HG02973 (cell line): ENCODE measurements around the gene RAB8A.

Source experiments
- ATAC-seq: cut with Tn5 transposase; IDR thresholded peaks from one replicate; pipeline ENCODE4 v1.9.1; 2021; ENCODE audit warnings: moderate library complexity; ENCODE audit not compliant: unreplicated experiment

Gene RAB8A

GRCh38 chr19:16139752-16140151 lies 28.1 kb downstream of the RAB8A start:
- ATAC-seq, result no peak

- ATAC-seq, result no peak
Measured at GRCh38 chr19:16141043-16141442, 29.4 kb downstream of the RAB8A start.

- ATAC-seq, result no peak
Measured at GRCh38 chr19:16142032-16142580, 30.4 kb downstream of the RAB8A start.

GRCh38 chr19:16143399-16144215 lies 31.9 kb downstream of the RAB8A start, which contains the start of gene HSH2D:
Gene HSH2D, plus strand, starts transcription at chr19:16143685. Its CDS starts 5,066 bp downstream, at chr19:16148751.
- peak; percentile 60 for ATAC-seq

- no peak for ATAC-seq
Measured at GRCh38 chr19:16144216-16144581, 32.5 kb downstream of the RAB8A start.

DNA sequence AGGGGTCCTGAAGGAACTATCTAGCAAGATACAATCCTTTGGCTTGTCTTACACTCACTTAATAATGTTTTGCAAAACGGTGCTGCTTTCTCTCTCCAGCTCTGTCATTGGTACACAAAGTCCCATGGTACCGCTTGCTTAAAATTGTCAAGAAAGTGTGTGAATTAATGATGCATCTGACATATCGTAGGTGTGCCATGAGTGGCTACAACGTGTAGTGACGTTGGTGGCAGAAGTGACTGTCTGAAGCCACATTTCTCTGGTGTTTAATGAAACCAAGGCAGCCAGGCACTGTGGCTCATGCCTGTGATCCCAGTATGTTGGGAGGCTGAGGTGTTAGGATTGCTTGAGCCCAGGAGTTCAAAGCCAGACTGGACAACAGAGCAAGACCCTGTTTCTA lies 34.4 kb downstream of the RAB8A start:
- no peak for ATAC-seq

DNA sequence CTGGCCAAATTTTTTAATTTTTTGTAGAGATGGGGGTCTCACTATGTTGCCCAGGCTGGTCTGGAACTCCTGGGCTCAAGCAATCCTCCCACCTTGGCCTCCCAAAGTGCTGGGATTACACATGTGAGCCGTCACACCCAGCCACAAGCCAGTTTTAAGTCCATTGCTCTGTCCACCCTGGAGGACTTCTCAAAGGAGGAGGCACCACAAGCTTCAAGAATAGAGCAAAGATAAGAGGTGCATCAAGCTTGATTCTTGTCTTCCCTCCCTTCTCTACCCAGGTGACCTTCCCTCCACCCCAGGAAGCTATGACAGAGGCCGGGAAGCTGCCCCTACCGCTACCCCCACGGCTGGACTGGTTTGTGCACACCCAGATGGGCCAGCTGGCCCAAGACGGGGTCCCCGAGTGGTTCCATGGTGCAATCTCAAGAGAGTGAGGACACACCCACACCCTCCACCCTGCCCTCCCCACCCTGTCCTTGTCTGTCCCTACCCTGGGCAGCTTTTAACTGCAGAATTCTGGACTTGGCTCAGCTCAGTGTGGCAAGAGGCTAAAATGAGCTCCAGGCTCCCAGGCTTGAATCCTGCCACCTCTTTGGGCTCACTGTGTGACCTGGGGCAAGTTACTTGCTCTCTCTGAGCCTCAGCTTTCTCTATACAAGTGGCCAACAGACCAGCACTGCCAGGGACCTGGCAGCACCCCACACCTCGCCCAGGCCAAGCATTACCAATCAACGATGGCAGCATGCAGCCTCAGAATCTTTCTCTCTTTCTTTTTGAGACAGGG lies 36.9 kb downstream of the RAB8A start:
- ATAC-seq, result no peak

- ATAC-seq, result no peak
Measured at GRCh38 chr19:16153582-16154336, 42.1 kb downstream of the RAB8A start.

- ATAC-seq, result no peak
Measured at GRCh38 chr19:16154557-16154956, 42.9 kb downstream of the RAB8A start.

DNA sequence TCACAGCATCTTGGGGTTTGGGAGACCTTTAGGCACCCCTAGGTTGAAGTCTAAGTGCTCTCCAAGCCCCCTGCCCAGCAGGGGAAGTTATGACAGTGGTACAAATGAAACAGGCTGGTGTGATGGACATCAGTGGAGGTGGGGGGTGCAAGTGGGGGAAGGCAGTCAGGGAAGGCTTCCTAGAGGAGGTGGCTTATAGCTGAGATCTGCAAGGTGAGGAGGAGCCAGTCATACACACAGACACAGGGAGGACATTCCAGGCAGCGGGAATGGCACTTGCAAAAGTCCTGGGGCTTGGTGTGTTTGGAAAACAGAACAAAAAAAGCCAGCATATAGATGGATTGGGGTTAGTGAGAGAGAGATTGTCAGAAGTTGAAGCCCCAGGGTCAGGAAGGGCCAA lies 43.4 kb downstream of the RAB8A start:
- no peak for ATAC-seq

DNA sequence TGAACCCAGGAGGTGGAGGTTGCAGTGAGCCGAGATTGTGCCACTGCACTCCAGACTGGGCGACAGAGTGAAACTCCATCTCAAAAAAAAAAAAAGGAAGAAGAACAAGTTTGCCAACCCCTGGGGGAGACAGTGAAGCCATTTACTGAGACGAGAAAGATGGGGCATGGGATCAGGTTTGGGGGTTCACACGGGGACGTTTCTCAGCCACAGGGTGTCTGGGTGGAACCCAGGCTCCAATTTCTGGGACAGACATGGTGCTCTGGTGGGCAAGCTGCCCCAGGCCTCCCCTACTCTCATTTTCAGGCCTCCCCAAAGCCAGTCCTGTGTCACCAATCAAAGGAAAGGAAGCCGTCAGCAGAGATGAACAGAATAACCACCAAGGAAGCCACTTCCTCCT lies 45.2 kb downstream of the RAB8A start:
- ATAC-seq, result no peak

DNA sequence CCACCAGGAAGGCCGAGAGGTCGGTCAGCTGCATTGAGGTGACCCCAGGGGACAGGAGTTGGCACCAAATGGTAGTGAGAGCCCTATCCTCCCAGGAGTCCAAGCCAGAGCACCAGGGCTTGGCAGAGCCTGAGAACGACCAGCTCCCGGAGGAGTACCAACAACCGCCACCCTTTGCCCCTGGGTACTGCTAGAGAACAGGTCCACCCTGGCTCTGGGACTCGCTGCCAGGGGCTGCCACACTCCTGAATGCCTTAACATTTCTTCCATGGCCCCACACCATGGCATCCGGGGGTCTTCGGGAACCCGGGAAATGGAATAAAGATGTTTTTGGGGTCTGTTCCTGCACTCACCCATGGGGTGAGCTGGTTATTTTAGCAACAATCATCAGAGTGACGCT lies 45.9 kb downstream of the RAB8A start:
- no peak for ATAC-seq

DNA sequence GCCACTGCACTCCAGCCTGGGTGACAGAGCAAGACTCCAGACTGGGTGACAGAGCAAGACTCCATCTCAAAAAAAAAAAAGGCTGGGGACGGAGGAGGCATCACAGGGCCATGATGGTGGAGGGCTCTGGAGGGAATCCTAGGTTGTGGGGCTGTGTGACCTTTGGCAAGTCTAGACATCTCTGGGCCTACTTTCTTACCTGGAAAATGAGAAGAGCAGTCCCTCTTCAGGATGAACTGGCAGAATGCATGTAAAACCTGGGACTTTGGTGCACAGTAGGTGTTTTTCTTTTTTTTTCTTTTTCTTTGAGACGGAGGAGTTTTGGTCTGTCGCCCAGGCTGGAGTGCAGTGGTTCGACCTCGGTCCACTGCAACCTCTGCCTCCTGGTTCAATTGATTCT lies 48.0 kb downstream of the RAB8A start:
- ATAC-seq, result no peak

- no peak for ATAC-seq
Measured at GRCh38 chr19:16160445-16160942, 48.8 kb downstream of the RAB8A start.

DNA sequence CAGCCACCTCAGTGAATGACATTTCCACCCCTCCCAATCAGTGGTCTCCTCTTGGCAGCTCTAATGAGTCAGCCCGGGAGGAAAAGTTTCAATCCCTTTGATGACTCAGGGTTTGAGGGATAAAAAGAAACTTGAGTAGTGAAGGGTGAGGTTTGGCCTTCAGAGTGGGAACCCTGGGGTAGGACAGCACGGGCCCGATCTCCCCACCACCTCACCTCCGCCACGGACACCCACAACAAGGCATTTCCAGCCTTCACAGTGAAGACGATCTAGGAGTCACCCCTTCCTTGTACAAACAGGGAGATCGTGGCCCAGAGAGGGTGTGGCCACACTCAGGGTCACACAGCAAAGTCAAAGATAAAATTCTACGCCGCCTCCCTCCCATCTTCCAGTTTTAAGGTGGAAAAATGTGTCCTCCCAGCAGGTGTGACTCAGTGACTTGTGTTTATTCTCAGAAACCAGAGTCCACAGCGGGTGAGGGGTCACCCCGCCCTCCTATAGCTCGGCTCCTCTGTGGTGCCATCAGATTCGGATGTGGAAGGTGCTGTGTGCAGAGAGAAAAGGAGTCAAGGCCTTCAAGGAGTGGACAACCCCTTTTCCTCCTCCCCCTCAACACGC lies 49.4 kb downstream of the RAB8A start:
- ATAC-seq, result no peak

DNA sequence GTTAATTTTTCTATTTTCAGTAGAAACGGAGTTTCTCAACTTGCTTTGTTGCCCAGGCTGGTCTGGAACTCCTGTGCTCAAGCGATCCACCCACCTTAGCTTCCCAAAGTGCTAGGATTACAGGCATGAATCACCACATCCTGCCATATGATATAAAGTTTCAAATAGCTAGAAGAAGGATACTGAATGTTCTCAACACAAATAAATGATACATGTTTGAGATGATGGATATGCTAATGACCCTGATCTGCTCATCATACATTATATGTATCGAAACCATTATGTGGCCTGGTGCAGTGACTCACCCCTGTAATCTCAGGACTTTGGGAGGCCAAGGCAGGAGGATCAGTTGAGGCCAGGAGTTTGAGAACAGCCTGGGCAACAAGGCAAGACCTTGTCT lies 50.2 kb downstream of the RAB8A start:
- ATAC-seq, result no peak

DNA sequence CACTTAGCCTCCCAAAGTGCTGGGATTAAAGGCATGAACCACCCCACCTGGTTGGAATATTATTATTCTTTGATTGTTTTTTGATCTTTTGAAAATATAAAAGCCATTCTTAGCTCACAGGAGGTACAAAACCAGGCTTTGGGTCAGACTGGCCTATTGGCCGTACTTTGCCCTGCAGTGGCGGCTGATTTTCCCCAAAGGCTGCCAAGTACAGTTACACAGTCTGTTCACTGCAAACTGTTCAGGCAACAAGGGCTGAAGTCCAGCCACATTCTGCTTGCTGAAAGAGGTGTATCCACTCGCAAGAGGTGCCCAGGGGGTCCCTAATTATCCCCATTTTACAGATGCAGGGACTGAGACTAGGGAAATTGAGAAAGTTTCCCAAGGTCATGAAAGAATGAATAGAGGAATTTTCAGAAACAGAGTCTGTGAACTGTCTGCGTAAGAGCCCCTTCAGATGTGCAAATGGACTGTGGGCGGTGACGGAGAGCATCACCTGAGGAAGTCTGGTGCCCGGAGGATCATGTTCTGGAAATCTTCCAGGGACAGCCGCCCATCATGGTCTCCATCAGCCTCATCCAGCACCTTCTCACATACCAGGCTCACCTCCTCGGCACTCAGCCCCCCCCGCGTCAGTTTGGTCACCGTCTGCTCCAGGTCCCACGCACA lies 52.7 kb downstream of the RAB8A start:
- no peak for ATAC-seq

DNA sequence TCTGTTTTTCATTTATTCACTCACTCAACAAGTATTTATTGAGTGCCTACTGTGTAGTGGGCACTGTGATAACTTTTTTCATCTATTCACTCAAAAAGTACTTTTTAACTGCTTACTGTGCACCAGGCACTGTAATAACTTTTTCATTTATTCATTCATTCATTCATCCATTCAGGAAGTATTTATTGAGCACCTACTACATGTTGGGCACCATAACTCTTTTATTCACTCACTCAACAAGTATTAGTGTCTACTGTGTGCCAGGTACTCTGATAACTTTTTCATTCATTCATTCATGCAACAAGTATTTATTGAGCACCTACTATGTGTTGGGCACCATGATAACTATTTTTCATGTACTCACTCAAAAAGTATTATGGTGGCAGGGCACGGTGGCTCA lies 54.7 kb downstream of the RAB8A start:
- no peak for ATAC-seq

DNA sequence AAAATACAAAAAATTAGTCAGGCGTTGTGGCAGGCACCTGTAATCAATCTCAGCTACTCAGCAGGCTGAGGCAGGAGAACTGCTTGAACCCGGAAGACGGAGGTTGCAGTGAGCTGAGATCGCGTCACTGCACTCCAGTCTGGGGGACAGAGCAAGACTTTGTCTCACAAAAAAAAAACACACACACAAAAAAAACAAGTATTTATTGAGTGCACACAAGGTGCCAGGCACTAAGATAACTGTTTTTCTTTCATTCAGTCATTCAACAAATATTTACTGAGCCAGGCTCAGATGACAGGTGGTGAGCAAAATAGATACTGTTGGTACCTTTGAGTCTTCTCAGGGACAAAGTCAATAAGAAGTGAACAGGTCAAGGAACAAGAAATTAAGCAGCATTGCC lies 55.4 kb downstream of the RAB8A start:
- ATAC-seq, result no peak

GRCh38 chr19:16168465-16169081 lies 56.9 kb downstream of the RAB8A start:
- no peak for ATAC-seq
